Lower lobe of right lung (tissue), 2 donors: Measurements from ENCODE around the gene CBX6. TPM values are rescaled to one million over a fixed set of nuclear protein-coding genes. Genes with fewer than 3 reads are reported as not detected.

Source experiments
- ATAC-seq, 2 donors: fragments of 200-7000 bp; cut with Tn5 transposase; one replicate each; pipeline ENCODE4 v1.9.1; 2020 to 2022; ENCODE audit warnings: mild to moderate bottlenecking in 2 of 2, moderate library complexity in 2 of 2
- DNase-seq: peaks from one replicate; pipeline ENCODE4 v3.0.0-alpha.2; 2020
- H3K27ac ChIP-seq: fragments of 200-600 bp; one replicate; pipeline ENCODE4 v1.8.0; 2022
- H3K27me3 ChIP-seq: fragments of 200-600 bp; one replicate; pipeline ENCODE4 v1.8.0; 2022; ENCODE audit warnings: low read depth
- H3K36me3 ChIP-seq: fragments of 200-600 bp; one replicate; pipeline ENCODE4 v1.8.0; 2022; ENCODE audit warnings: mild to moderate bottlenecking
- H3K4me1 ChIP-seq: fragments of 200-600 bp; one replicate; pipeline ENCODE4 v1.8.0; 2022
- H3K4me3 ChIP-seq: fragments of 200-600 bp; one replicate; pipeline ENCODE4 v1.8.0; 2022; ENCODE audit warnings: mild to moderate bottlenecking
- H3K9me3 ChIP-seq: fragments of 200-600 bp; one replicate; pipeline ENCODE4 v1.8.0; 2022
- CTCF ChIP-seq: fragments of 200-600 bp; IDR thresholded peaks from one replicate; pipeline ENCODE4 v1.8.0; 2022; ENCODE audit warnings: antibody characterized with exemption, mild to moderate bottlenecking
- intact Hi-C: fragments of 100-400 bp; cut with DNase I; formaldehyde crosslinking; loops from one replicate; pipeline ENCODE4 v1.11.0; 2022
- total RNA-seq: library from RNA; stranded (reverse); fragmentation: NEBNext Ultra II Directional; extraction: Animal tissue kit (Norgen Biotek cat#: 25700); gene quantifications from one replicate; pipeline ENCODE4 v1.2.1, GENCODE V29; 2021
- donor health status: DM: no; HTN: yes; CAD: no; lungs with severe emphysema.

The CBX6 gene
- total RNA-seq, 1 donor from 2014 or later, result 54.7 TPM

DNA sequence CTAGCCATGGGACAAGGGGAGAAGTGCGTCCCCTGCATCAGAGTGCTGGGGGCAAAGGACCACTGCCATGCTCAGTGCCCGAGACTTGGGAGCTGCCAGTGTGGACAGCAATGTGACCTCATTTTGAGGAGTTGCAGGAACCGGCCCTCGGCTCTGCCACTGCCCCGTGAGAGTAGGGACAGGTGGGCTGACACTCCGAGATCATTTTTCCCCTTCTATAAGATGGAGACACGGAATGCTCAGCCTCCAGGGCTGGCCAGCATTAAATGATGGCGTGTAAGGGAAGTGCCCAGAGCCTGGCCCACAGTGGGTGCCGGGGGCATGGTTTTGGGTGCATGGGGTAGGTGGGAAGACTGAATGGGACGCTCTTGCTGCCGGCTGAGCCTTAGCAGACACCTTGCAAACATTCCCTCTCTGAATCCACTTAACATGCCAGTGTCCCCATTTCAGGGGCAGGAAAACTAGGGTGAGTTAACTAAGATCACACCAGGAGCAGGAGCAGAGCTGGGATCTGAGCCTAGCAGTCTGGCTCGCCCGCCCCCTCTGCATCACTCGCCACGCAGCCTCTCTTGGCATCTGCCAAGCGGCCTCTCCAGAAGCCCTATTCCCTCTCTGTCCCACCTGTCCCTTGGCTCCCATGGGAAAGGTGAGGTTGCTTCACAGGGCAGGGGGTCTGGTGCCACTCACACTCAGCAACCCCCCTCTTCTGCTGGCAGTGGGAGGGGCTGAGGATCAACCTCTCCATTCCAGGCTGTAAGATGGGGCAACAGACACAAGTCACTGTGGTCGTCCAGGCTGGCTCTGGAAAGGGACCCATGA, 41.8 kb downstream of the CBX6 start:
- DNase-seq (peak; percentile 36), ATAC-seq (no peak)
- no peaks in the 10 kb centered on the region for H3K36me3 ChIP-seq
- TF ChIP-seq CTCF, result no peak
- intact Hi-C loops, result no loop called here
- H3K27ac ChIP-seq, result no peak overlapping the region
- no peaks in the 10 kb centered on the region for H3K27me3 ChIP-seq
- no peak overlapping the region for H3K4me3 ChIP-seq
- H3K4me1 ChIP-seq, result no peaks in the 10 kb centered on the region
- no peaks in the 10 kb centered on the region for H3K9me3 ChIP-seq

GRCh38 chr22:38829485-38829884, 42.5 kb downstream of the CBX6 start:
- Histone ChIP-seq H3K36me3 (no peaks in the 10 kb centered on the region), H3K27me3 (no peaks in the 10 kb centered on the region), H3K4me1 (no peaks in the 10 kb centered on the region), H3K4me3 (no peak overlapping the region), H3K9me3 (no peaks in the 10 kb centered on the region), H3K27ac (no peak overlapping the region)
- no peak for TF ChIP-seq CTCF
- DNase-seq (no peak), ATAC-seq (no peak)
- intact Hi-C loops, result no loop called here

- ATAC-seq, result no peak
- peak; percentile 30 for DNase-seq
- intact Hi-C loops, result no loop called here
- Histone ChIP-seq H3K27me3 (no peaks in the 10 kb centered on the region), H3K36me3 (no peaks in the 10 kb centered on the region), H3K4me3 (no peak overlapping the region), H3K27ac (no peak overlapping the region), H3K4me1 (no peaks in the 10 kb centered on the region), H3K9me3 (no peaks in the 10 kb centered on the region)
- TF ChIP-seq CTCF, result no peak
Observed at GRCh38 chr22:38828616-38829205, 43.3 kb downstream of the CBX6 start.

DNA sequence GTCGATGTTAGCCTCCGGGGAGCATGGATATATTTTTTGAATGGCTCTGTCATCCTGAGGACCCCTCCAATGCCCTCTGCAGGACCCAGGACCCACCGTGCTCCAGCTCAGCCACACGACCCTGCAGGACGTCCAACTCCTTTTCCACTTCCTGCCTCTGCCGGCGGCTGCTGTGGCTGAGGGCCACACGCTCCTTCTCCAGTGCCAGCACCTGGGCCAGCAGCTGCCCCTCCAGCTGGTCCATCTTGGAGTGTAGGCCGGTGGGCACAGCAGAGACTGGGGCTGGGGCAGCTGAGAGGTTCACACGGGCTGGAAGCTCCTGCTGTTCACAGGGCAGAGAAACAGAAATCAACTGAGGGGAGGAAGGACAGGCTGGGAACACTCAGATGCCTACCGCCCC, 43.8 kb downstream of the CBX6 start:
- Histone ChIP-seq H3K4me1 (no peaks in the 10 kb centered on the region), H3K9me3 (no peaks in the 10 kb centered on the region), H3K36me3 (no peaks in the 10 kb centered on the region), H3K27ac (no peak overlapping the region), H3K27me3 (no peaks in the 10 kb centered on the region), H3K4me3 (no peak overlapping the region)
- no peak for TF ChIP-seq CTCF
- no peak for ATAC-seq
- peak; percentile 32 for DNase-seq
- intact Hi-C loops, result no loop called here

DNA sequence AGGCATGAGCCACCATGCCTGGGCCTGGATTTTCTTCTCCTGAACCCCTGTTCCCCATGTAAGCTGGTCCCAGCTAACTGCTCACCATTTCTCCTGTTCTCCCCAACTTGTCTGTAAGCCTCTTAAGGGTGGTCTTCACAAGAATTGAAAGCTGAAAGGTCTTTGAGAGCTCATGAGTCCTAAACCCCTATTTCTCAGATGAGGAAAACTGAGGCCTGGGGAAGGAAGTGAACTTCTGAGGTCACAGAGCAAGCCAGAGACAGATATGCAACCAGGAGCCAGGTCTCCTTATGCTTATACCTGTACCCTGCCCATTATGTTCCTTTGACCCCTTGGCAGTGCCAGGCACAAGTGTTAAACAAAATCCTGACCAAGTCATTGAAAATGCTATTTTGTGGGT, 44.5 kb downstream of the CBX6 start:
- no peak for TF ChIP-seq CTCF
- H3K9me3 ChIP-seq, result no peaks in the 10 kb centered on the region
- H3K36me3 ChIP-seq, result no peaks in the 10 kb centered on the region
- intact Hi-C loops, result no loop called here
- H3K4me3 ChIP-seq, result no peak overlapping the region
- ATAC-seq (no peak), DNase-seq (no peak)
- H3K27me3 ChIP-seq, result no peaks in the 10 kb centered on the region
- no peaks in the 10 kb centered on the region for H3K4me1 ChIP-seq
- H3K27ac ChIP-seq, result no peak overlapping the region
